C4-2B (cell line): ENCODE measurements around the gene MROH2A.

ENCODE experiments used
- H3K27ac ChIP-seq: fragments of 450-650 bp; 2 replicates; pipeline ENCODE4 v1.5.1; 2017
- ZFX ChIP-seq: fragments of 450-650 bp; IDR thresholded peaks from 2 replicates; pipeline ENCODE4 v1.6.1; 2017
- TF ChIP-seq, protein P1 (sequence below): fragments of 450-650 bp; conservative IDR thresholded peaks from 2 replicates; pipeline ENCODE4 v1.5.1; 2017; ENCODE audit warnings: mild to moderate bottlenecking

Gene MROH2A

DNA sequence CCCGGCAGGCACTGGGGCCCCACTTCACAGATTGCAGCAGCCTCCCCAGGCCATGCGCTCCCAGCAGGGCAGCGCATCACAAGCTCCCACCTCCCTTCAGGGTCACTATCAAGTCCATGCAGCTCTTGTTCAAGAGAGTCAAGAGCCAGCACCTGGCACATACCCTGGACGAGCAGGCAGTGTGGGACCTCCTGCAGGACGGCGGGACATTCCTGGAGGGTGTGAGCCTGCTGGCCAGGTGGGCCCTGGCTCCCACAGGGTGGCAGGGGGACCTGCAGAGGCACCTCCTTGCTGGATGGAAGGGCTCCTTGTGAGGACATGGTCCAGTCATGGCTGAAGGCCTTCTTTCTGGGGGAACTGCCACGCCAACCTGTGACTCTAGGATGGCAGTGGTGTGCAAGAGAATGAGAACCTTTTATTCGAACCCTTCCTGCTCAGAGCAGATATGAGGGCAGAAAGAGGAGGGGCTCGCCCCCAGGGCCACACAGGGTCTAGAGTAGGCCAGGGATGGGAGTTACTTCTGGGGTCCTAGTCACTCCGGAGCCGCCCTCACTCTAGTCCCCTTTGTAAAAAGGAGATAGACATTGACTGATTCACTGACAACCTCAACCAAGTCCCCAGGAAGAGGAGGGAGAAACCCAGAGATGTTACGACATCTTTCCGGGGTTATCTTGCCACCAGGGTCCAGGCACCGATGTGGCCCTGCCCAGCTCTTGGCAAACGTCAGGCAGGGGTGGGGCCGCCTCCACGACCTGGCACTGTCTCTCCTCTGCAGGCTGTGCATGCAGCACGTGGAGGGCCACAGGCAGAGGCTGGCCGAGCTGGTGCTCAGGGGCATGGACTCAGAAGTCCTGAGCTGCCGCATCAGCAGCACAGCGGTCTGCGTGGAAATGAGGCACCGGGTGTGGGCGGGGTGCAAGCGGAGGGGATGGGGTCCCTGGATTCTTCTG, 44.9 kb downstream of the MROH2A start:
- H3K27ac ChIP-seq: no peak overlapping the region

DNA sequence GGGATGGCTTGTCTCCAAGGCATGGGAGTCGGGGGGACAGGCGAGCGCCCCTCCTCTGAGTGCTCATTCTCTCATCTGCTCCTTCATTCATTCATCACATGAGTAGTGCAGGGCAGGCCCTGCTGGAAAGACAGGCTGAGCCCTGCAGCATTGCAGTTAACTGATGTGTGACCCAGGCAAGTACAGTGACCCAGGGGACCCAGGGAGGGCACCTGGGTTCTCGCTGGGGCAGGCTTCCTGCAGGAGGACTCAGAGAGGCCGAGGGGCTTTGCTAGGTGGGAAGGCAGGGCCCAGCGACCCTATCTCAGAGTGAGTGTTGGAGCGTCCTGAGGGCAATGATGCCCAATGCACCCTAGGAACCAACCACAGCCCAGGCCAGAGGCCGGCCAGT, 45.6 kb downstream of the MROH2A start:
- TF ChIP-seq ZFX: no peak
- TF ChIP-seq, protein P1, sequence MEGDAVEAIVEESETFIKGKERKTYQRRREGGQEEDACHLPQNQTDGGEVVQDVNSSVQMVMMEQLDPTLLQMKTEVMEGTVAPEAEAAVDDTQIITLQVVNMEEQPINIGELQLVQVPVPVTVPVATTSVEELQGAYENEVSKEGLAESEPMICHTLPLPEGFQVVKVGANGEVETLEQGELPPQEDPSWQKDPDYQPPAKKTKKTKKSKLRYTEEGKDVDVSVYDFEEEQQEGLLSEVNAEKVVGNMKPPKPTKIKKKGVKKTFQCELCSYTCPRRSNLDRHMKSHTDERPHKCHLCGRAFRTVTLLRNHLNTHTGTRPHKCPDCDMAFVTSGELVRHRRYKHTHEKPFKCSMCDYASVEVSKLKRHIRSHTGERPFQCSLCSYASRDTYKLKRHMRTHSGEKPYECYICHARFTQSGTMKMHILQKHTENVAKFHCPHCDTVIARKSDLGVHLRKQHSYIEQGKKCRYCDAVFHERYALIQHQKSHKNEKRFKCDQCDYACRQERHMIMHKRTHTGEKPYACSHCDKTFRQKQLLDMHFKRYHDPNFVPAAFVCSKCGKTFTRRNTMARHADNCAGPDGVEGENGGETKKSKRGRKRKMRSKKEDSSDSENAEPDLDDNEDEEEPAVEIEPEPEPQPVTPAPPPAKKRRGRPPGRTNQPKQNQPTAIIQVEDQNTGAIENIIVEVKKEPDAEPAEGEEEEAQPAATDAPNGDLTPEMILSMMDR: no peak
- no peak overlapping the region for H3K27ac ChIP-seq

More for the DNA sequence above, 44.9 kb downstream of the MROH2A start:
- TF ChIP-seq, protein P1: no peak
- TF ChIP-seq ZFX: no peak

DNA sequence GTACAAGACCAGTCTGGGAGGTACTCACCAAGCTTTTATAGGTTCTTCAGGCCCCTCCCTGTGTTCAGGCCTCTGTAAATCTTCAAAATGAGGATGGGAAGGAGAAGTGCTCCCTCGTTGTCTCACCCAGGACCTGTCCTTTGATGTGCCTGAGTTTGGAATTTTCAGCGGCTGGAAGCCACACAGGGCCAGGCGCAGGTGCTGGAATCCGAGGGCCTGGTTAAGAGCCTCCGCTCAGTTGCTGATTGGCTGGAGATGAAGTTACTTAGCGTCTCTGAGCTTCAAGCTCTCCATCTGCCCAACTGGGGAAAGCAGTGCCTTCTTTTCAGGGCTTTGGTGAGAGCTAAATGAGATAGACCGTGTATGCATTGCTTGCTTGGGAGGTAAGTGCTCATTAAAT, 46.2 kb downstream of the MROH2A start:
- TF ChIP-seq, protein P1: no peak
- no peak for TF ChIP-seq ZFX
- no peak overlapping the region for H3K27ac ChIP-seq

DNA sequence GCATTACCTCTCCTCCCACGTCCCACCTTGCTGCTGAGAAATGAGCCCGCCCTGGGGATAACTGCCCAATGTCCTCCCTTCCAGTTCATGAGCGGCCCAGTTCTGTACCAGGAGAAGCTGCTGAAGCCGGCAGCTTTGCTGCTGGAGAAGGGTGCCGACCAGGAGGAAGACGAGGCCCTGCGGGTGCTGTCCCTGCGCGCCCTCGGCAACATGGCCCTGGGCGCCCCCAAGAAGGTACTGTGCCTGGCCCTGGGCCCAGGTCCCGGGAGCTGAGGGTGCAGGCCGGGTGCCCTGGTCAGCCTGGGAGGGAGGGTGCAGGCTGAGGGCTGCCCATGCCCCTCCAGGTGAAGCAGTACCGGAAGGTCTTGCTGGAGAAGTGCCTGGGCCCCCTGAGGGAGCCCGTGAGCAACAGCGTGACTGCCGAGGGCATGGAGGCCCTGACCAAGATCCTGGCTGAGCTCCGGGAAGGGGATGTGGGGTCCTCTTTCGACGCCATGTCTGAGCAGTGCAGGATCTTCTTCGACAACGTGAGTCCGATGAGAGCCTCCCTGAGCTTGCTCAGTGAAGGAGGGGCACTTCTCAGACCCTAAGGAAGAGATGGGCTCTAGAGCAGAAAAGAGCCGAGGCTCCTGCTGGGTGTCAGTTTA, 50.5 kb downstream of the MROH2A start:
- TF ChIP-seq, protein P1: no peak
- TF ChIP-seq ZFX: no peak
- H3K27ac ChIP-seq: no peak overlapping the region

DNA sequence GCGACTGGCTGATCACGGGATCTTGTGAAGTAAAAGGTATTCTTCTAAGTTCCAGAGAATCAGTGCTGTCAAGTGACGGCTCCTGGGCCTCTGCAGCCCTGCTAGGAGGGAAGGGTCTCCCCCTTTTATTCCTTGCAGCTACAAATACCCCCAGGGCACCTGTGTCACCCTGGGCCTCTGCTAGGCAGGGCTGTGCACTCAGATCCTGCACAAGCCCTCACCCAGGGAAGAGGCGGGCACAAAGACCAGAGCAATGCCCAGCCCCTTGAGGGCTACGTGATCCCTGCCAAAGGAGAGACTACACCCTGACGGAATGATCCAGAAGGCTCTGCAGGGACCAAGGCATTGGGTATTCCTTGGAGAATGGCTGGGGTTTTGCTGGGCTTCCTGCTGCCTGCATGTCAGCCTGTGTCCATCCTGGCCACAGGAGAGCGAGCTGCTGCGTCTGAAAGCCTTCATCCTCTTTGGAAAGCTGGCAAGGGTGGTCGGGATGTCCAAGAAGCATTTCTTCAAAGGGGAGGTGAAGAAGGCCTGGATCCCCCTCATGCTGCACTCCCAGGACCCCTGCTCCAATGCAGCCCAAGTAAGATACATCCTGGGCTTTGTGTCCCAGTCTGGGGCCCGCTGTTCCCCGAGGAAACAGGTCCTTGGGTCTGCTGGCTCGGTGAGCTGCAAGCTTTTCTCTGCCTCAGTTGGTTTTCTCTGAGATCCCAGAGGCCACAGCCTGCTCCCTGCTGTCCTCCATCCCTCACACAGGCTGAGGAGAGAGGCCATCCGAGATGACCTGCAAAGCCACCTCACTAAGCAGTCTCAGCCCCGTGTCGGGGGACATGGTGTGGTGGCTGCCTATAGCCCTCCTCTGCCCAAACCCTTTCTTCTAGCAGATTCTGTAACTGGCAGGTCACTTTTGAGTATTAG, 51.3 kb downstream of the MROH2A start:
- no peak overlapping the region for H3K27ac ChIP-seq
- TF ChIP-seq ZFX: no peak
- TF ChIP-seq, protein P1: no peak

DNA sequence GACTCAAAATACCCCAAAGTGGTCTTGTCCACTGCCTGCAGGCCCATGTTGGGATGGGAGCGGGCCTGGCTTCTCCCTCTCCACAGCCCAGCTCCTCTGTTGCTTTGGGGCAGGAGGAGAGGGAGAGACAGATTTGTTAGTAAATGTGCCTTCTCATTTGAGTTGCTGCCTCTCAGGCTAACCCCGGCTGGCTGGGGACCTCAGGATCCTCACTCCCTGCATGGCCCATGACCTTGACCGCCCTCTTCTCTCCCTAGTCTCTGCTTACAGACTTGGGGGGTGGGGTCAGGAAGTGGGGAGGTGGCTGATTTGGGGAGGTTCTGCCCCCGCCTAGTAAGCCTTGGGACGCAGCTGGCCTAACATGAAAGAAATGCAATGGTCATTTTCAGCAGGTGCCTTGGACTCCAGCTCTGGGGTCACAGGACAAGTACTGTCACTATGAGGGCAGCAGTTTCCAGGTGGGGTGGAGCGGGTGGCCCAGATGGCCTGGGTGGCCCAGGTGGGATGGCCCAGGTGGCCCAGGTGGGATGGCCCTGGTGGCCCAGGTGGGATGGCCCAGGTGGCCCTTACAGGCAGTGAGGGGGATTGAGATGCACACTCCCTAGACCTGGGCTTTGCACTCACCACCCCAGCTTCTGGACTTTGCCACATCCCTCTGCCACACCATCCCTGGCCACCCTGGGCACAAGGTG, 52.1 kb downstream of the MROH2A start:
- TF ChIP-seq ZFX: no peak
- TF ChIP-seq, protein P1: no peak

More for the DNA sequence above, 52.1 kb downstream of the MROH2A start:
- H3K27ac ChIP-seq: no peak overlapping the region
